ENCODE results near the gene ATXN1. TPM values are rescaled to one million over a fixed set of nuclear protein-coding genes. Genes with fewer than 3 reads are reported as not detected.
"Not testable (repeated sequence)": the region's sequence is repeated elsewhere in the genome, so short reads cannot be mapped to it uniquely, and the experiment has no call there.

ATXN1 gene
- polyA plus RNA-seq, 1 donor (not counting 4 experiments of a cell fraction or from before 2014, with no cell fraction given) = 9.7 TPM

DNA sequence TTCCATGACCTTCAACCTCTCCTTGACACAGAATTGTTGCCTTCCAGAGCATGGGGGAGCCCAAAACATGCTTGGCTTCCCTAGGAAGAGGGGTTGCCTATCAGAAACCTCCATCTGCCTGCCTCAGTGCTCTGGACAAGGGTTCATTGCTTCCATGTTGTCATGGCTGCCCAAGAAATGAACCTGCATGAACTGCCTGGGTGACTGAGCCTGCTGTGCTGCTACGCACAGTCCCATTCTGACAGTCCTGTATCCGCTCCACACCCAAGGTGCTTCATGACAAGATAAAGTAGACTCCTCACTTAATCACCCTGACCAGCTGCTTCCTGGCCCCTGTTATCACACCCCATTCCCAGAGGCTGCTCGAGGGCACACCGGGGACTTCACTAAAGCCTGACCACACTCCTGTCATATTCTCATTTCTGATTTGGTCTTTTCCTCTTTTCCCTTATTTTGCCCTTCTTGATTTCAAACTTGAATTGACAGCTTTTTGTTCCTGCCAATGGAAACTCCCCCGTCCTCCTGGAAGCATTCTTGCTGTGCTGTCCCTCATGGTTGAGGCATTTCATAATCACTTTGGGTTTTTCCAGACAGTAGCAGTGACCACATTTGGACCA is 491.0 kb downstream of the ATXN1 start:
- no peak overlapping the region for H3K9ac ChIP-seq (ENCODE audit: control insufficient read depth, extremely low read depth, insufficient read depth, low read length)
- H3K27ac ChIP-seq (ENCODE audit: control insufficient read depth, insufficient read depth, low read length) = no peak overlapping the region
- no peak for TF ChIP-seq EZH2 (IDR thresholded peaks at IDR 0.05; ENCODE audit: low read length)
- TF ChIP-seq, protein P1, sequence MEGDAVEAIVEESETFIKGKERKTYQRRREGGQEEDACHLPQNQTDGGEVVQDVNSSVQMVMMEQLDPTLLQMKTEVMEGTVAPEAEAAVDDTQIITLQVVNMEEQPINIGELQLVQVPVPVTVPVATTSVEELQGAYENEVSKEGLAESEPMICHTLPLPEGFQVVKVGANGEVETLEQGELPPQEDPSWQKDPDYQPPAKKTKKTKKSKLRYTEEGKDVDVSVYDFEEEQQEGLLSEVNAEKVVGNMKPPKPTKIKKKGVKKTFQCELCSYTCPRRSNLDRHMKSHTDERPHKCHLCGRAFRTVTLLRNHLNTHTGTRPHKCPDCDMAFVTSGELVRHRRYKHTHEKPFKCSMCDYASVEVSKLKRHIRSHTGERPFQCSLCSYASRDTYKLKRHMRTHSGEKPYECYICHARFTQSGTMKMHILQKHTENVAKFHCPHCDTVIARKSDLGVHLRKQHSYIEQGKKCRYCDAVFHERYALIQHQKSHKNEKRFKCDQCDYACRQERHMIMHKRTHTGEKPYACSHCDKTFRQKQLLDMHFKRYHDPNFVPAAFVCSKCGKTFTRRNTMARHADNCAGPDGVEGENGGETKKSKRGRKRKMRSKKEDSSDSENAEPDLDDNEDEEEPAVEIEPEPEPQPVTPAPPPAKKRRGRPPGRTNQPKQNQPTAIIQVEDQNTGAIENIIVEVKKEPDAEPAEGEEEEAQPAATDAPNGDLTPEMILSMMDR (optimal IDR thresholded peaks at IDR 0.05 in 1 of 3, IDR thresholded peaks at IDR 0.05 in 1 of 3, conservative IDR thresholded peaks at IDR 0.05 in 1 of 3; ENCODE audit: extremely low read depth in 1 of 3, insufficient read depth in 2 of 3, low read length in 3 of 3) = no peak
- H3K36me3 ChIP-seq (ENCODE audit: control insufficient read depth in 2 of 2, extremely low read depth in 1 of 2, insufficient read depth in 2 of 2, low read length in 2 of 2) = no peaks in the 10 kb centered on the region
- FAIRE-seq (no peak), DNase-seq (ENCODE audit: low read depth, low spot score) (no peak)
- no peaks in the 10 kb centered on the region for H3K9me1 ChIP-seq (ENCODE audit: control insufficient read depth, extremely low read depth, insufficient read depth, low read length)
- no peaks in the 10 kb centered on the region for H3K4me1 ChIP-seq (ENCODE audit: control insufficient read depth, extremely low read depth, insufficient read depth, low read length)
- dilution Hi-C loops (cut with MboI; ENCODE audit: extremely low pct_ligation_motif_present, low sequenced_read_pairs) = no loop called here
- H3K9me3 ChIP-seq (ENCODE audit: control insufficient read depth, low read depth, low read length) = no peaks in the 10 kb centered on the region
- no peak overlapping the region for H3K4me2 ChIP-seq (ENCODE audit: control insufficient read depth, extremely low read depth, insufficient read depth, low read depth, low read length)
- no peak overlapping the region for H3K4me3 ChIP-seq (ENCODE audit: control insufficient read depth in 2 of 3, extremely low read depth in 1 of 3, insufficient read depth in 2 of 3, low read depth in 1 of 3, low read length in 3 of 3)
- H3K27me3 ChIP-seq (ENCODE audit: control insufficient read depth, extremely low read depth, insufficient read depth, low read length) = no peaks in the 10 kb centered on the region
- H3K79me2 ChIP-seq (ENCODE audit: control insufficient read depth, insufficient read depth, low read length) = no peaks in the 10 kb centered on the region
- no peak overlapping the region for H2AFZ ChIP-seq (ENCODE audit: control insufficient read depth, low read length)
- H4K20me1 ChIP-seq (ENCODE audit: control insufficient read depth, extremely low read depth, insufficient read depth, low read length) = no peaks in the 10 kb centered on the region

DNA sequence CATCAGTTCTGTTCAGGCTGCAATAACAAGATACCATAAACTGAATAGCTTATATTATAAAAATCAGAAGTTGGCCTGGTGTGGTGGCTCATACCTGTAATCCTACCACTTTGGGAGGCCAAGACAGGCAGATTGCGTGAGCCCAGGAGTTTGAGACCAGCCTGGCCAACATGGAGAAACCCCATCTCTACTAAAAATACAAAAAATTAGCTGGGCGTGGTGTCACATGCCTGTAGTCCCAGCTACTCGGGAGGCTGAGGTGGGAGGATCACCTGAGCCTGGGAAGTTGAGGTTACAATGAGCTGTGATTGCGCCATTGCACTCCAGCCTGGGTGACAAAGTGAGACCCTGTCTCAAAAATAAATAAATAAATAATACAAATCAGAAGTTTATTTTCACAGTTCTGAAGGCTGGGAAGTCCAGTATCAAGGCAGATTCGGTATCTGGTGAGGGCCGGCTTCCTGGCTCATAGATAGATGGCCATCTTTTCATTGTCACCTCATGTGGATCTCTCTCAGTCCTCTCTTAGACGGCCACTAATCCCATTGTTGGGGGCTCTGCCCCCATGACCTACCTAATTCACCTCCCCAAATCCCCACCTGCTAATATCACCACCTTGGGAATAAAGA is 491.7 kb downstream of the ATXN1 start:
- FAIRE-seq; DNase-seq (ENCODE audit: low read depth, low spot score); dilution Hi-C loops (cut with MboI; ENCODE audit: extremely low pct_ligation_motif_present, low sequenced_read_pairs); H3K36me3 ChIP-seq (ENCODE audit: control insufficient read depth in 2 of 2, extremely low read depth in 1 of 2, insufficient read depth in 2 of 2, low read length in 2 of 2); H3K9ac ChIP-seq (ENCODE audit: control insufficient read depth, extremely low read depth, insufficient read depth, low read length); H2AFZ ChIP-seq (ENCODE audit: control insufficient read depth, low read length); H3K79me2 ChIP-seq (ENCODE audit: control insufficient read depth, insufficient read depth, low read length); H3K4me1 ChIP-seq (ENCODE audit: control insufficient read depth, extremely low read depth, insufficient read depth, low read length); H4K20me1 ChIP-seq (ENCODE audit: control insufficient read depth, extremely low read depth, insufficient read depth, low read length); H3K9me3 ChIP-seq (ENCODE audit: control insufficient read depth, low read depth, low read length); H3K27ac ChIP-seq (ENCODE audit: control insufficient read depth, insufficient read depth, low read length); H3K27me3 ChIP-seq (ENCODE audit: control insufficient read depth, extremely low read depth, insufficient read depth, low read length); H3K4me3 ChIP-seq (ENCODE audit: control insufficient read depth in 2 of 3, extremely low read depth in 1 of 3, insufficient read depth in 2 of 3, low read depth in 1 of 3, low read length in 3 of 3); H3K4me2 ChIP-seq (ENCODE audit: control insufficient read depth, extremely low read depth, insufficient read depth, low read depth, low read length); H3K9me1 ChIP-seq (ENCODE audit: control insufficient read depth, extremely low read depth, insufficient read depth, low read length): not testable (repeated sequence)

Data from keratinocyte (primary cell).